GDM1 (cell line): ENCODE results near the gene KCNK7.
A peak's percentile ranks its signal among the peaks of the same experiment; 100 is the strongest.

ENCODE experiments used
- DNase-seq: peaks from one replicate; lab custom pipeline; 2025; lab: John Stamatoyannopoulos, UW

The KCNK7 gene

DNA sequence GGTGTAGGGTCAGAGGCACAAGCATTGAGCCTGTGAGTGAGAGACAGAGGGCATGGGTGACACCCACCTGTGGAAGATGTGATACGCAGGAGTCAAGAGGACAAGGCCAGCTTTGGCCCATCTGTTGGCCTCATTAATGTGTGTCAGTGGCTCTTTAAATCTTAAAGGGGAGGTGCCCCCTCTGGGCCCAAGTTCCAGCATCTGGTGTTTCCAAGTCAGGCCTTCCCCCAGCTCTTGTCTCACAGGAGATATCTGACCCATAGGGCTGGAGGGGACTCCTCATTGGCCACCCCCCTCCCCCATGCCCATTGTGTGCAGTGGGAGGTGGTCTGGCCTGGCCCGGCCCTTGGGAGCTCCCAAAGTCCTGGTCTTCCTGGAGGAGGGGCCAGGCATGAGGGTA is 8.9 kb downstream of the KCNK7 start:
- DNase-seq: no peak

DNA sequence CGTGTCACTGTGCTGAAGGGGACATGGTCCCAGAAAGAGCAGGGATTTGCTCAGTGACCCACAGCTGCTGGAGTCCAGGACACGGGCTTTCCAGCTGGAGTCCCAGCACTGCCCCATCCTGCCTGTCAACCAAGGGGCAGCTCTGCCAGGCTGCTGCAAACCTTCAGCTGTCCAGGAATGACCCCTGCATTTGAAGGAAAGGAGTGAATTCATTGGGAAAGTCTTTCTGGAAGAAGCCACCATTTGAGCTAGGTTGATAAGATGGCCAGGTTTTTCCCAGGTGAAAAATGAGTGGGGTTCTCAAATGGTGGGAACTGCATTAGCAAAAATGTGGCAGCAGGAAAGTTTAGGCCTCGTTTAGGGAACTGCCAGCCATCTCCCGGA is 9.4 kb downstream of the KCNK7 start:
- no peak for DNase-seq

DNA sequence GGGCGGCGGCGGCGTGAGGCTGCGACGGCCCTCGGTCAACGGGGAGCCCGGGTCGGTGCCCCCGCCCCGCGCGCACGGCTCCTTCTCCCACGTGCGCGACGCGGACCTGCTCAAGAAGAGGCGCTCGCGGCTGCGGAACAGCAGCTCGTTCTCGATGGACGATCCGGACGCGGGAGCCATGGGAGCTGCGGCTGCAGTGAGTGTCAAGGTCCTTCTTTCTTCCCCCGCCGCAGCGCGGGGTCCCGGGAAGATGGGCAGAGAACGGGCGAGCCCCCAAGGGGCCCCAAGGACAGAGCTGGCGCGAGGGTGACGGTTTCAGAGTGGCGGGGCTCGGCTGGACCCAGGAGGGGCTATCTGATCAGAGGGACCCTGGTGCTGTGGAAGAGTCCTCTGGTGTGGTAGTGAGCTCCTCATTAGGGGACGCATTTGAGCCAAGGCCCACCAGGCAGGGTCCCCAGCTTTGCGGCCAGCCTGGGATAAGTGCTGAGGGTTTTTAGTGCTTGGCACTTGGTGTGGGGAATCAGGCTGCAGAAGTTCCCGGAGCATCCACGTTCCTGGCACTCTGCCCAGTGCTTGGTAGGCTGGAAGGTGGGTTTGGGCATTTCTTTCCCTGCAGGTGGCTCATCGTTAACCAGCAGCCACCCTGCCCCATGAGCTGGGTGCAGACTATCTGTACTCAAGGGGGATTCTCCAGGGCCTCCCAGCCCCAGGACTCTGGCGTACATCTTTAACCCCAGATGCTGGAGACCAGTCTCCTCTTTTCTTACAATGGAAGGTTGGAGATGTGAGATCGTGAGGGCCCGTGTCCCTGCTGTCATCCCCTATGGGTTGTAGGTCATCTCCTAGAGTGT is 10.0 kb downstream of the KCNK7 start:
- DNase-seq: no peak

GRCh38 chr11:65584723-65585171 is 10.9 kb downstream of the KCNK7 start:
- no peak for DNase-seq

DNA sequence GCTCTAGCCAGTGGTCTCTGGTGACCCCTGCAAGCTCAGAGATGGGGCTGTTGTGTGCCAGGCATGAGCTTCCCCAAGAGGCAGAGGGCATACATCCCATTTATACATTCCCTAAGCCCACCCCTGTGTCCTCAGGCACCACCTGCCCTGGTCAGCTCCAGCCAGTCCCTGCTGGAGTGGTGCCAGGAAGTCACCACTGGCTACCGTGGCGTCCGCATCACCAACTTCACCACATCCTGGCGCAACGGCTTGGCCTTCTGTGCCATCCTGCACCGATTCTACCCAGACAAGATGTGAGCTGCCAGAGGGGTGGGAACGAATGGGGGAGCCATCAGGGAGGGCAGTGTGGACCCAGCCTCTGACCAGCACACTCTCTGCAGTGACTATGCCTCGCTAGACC is 11.5 kb downstream of the KCNK7 start:
- no peak for DNase-seq

DNA sequence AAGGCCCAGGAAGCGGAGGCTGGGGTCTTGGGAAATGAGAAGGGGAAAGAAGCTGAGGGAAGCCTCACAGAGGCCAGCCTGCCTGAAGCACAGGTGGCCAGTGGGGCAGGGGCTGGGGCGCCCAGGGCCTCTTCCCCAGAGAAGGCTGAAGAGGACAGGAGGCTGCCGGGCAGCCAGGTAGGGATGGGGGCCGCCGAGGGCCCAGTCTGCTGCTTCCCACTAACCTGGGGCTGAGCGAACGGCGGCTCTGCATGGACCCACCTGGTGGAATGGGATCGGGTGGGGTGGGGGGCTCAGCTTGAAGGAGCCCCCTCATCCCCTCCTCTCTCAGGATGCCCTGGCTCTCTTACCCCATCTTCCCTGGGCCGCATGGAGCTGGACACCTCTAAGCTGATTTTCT is 12.0 kb downstream of the KCNK7 start:
- no peak for DNase-seq

DNA sequence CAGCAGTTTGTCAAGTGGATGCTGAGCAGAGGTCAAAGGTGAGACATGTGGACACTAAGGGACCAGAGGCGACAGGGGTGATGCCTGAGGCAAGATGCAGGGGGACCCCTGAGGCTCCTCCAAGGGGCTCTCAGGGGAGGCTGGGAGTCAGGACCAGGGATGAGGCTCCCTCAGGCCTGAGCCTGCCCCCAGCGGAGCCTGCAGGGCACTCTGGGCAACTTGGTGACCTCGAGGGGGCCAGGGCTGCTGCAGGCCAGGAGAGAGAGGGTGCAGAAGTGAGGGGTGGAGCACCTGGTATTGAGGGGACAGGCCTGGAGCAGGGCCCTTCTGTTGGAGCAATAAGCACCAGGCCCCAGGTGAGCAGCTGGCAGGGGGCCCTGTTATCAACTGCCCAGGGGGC is 13.7 kb downstream of the KCNK7 start:
- DNase-seq: no peak

DNA sequence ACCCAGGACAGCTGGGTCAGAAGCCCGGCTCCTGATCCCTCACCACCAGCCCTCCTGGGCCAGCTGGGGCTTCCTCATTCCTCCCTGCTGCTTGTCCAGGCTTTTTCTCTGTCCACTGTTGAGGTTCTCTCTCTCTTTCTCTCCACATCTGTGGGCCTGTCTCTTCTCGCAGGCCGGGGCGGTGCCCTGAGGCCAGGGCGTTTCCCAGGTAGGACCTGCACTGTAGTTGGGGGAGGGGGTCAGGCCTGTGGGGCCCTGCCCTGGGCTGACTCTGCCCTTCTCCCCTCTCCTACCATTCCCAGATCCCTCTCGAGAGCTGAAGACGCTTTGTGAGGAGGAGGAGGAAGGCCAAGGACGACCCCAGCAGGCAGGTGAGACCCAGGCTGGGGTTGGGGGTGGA is 14.8 kb downstream of the KCNK7 start:
- DNase-seq: no peak

- no peak for DNase-seq
These were observed 15.4 kb downstream of the KCNK7 start for GRCh38 chr11:65580031-65580692.

DNA sequence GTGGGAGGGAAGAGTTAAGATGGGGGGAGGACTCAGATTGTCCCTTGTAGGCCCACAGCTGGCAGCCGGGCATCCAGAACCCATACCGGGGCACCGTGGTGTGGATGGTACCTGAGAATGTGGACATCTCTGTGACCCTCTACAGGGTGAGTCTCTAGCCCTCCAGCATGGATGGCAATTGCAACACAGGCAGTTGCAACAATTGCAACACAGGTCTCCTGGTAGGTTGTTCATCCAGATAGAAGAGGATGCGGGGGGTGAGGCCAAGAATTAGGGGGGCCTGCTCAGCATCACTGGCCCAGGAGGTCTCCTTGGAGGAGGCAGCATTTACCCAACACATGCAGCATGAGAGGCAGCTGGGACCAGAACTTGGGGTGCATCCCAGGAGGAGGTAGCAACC is 16.3 kb downstream of the KCNK7 start:
- no peak for DNase-seq

- no peak for DNase-seq
These were observed 16.9 kb downstream of the KCNK7 start for GRCh38 chr11:65578667-65579066.

DNA sequence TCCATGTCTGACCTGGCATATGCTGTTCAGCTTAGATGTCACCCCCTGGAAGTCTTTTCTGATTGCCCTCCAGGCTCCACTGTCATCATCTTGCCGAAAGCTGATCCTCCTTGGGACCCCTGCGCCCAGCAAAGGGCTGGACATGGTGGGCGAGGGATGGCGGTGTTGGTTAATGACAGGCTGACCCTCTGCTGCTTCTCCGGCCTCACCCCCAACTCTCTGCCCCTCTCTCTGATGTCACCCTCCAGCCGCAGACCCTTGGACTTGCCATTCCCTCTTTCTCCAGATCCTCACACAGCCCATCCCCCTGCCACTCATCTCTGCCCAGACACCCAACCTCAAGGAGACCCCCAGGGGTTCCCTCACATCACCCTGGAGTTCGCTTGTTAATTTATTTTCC is 17.5 kb downstream of the KCNK7 start:
- DNase-seq: no peak

DNA sequence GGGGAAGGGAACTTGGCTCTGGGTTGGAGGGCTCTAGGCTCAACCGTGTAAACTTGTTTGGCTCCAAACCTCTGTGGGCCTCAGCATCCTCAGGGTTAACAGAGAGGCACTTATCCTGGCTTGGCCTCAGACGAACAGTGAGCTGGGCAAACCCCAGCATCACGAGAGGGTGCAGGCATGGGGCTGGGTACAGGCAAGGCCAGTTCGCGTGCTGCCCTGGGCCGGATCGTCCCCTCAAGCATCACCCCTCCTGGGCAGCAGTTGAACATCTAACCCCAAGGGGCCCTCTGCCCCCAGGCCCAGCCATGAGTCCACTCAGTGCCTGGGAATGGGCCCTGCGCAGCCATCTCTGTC is 17.9 kb downstream of the KCNK7 start:
- DNase-seq: no peak

- DNase-seq: peak; percentile 71
These were observed 18.5 kb downstream of the KCNK7 start for GRCh38 chr11:65576867-65577755.

DNA sequence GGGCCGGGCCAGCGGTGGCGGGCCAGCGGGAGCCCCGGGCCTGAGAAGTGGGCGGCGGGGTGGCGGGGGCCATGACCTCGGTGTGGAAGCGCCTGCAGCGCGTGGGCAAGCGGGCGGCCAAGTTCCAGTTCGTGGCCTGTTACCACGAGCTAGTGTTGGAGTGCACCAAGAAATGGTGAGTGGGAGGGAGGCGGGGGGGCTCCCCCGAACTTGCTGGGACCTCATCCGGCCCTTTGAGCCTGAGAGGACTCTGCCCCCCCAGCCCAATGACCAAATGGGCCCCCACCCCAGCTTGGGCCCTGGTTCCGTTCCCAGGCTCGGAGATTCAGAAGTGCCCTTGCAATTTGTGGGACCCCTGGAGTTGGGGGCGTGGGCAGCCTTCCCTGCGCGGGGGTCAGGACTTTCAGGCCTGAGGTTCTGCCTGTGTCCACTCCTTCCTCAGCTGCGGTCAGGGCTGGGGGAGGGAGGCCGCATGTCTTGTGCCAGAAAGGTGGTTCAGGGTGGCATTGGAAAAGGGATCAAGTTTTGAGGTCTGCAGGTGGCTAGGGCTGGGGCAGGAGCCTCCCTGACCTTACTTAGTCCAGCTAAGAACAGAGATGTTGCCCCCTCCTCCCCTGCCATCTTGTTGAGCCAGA is 19.3 kb downstream of the KCNK7 start:
- DNase-seq: no peak

DNA sequence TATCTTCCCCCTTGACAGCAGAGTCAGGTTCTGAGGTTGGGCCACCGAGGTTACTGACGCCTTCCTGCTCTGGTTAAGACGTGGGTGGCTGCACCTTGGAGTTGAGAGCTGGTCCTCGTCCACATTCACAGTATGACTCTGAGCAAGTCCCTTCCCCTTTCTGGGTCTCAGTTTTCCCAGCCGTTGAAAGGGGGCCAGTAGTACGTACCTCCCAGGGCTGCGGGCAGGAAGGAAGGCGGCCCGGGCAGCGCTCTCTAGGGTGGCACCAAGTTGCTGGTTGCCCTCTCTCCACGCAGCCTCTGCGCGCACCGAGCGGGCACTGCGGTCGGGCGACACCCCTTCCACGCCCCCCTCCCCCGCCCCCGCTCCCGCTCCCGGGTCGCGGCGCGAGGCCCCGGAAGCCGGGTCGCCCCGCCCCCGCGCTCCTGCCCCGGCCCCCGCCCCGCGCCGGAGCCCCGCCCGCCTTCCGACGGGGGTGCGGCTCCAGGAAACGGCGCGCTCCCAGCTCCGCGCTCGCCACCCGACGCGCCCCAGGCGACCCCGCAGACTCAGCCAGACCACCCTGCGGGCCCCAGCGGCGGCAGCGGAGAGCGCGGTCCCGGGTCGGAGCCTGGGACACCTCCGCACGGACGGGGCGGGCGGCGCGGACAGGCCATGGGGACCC is 19.9 kb downstream of the KCNK7 start, which contains the start of gene EHBP1L1:
Gene EHBP1L1 (plus strand): TSS at position 486 of the 664 bp plus-strand sequence. CDS start 250 bp downstream, outside the sequence.
- DNase-seq: peak; percentile 77

GRCh38 chr11:65574811-65575567 is 20.6 kb downstream of the KCNK7 start:
- no peak for DNase-seq

DNA sequence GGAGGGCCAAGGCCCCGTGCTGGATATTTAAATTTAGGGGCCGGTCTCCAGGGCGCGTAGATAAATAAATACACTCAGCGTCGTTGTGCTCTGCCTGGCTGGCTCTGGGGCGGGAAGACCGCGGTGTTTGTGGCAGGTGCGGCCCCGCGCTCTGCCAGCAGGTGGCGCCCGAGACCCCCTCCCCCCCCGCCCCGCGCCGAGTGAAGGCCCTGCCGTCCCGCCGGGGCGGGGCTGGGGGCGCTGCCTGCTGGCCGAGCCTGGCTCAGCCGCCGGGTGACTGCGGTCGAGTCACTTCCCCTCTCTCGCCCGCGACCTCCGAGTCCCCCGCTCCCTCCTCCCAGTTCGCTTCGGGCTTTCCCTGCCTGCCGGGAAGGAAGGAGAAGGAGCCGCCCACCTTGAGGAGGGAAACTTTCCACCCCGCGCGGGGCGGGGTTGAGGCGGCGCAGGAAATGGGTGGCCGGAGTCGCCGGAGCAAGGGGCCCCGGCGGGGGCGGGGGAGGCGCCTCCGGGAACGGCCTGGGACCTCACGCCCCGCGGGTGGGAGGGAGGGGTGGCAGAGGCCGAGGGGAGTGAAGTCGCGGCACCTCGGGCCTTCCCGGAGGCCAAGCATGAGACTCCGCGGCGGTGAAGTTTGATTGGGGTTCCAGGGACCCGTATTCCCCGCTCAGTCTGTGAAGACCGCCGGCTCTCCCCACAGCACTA is 21.3 kb downstream of the KCNK7 start:
- peak; percentile 99 for DNase-seq

DNA sequence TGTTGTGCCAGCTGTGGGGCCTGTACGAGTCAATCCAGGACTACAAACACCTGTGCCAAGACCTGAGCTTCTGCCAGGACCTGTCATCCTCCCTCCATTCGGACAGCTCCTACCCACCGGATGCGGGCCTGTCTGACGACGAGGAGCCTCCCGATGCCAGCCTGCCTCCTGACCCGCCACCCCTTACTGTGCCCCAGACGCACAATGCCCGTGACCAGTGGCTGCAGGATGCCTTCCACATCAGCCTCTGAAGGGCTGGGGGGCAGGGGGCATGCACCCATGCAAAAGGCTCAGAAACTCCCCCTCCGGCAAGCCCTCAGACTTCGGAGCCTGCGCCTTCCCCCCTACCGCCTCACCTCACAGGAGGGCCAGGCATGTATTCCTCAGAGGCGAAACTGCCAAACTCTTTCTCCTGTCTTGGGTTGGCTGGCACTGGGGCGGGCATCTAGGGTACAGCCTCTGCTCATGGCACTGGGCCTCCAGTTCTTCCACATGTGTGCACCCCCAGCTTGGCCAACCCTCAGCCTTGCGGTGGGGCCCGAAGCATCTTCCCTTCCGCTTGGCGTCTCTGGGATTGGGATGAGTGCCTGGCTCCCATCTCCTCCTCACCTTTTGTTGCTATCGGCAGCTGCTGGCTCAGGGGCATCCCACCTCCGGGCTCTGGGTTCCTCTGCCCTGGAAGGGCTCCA is 22.1 kb downstream of the KCNK7 start:
- DNase-seq: no peak
